Neural progenitor cell (in vitro differentiated cells): ENCODE measurements around the gene MACROD2. TPM values are rescaled to one million over a fixed set of nuclear protein-coding genes. Genes with fewer than 3 reads are reported as not detected.

ENCODE experiments used
- DNase-seq: peaks from one replicate; pipeline ENCODE4 v3.0.0-alpha.2; 2016; ENCODE audit warnings: low spot score
- H2AFZ ChIP-seq: fragments of 200-600 bp; sonication (generic); replicated peaks from 2 replicates; pipeline ENCODE4 v1.6.1; 2016; ENCODE audit warnings: antibody characterized with exemption
- H3F3A ChIP-seq: fragments of 200-600 bp; sonication (generic); 2 replicates; pipeline ENCODE4 v1.6.1; 2016; ENCODE audit warnings: antibody characterized with exemption, low read depth
- H3K27ac ChIP-seq: fragments of 200-600 bp; sonication (generic); 2 replicates; pipeline ENCODE4 v1.5.1; 2016; ENCODE audit warnings: mild to moderate bottlenecking
- H3K27me3 ChIP-seq: fragments of 200-600 bp; sonication (generic); 2 replicates; pipeline ENCODE4 v1.6.1; 2016; ENCODE audit warnings: mild to moderate bottlenecking, moderate library complexity
- H3K36me3 ChIP-seq: fragments of 200-600 bp; sonication (generic); 2 replicates; pipeline ENCODE4 v1.5.1; 2016
- H3K4me1 ChIP-seq: fragments of 200-600 bp; sonication (generic); 2 replicates; pipeline ENCODE4 v1.6.1; 2016; ENCODE audit warnings: mixed run types
- H3K4me2 ChIP-seq: fragments of 200-600 bp; sonication (generic); 2 replicates; pipeline ENCODE4 v1.6.1; 2016
- H3K4me3 ChIP-seq: fragments of 200-600 bp; sonication (generic); 2 replicates; pipeline ENCODE4 v1.5.1; 2016
- H3K79me2 ChIP-seq: fragments of 200-600 bp; sonication (generic); 2 replicates; pipeline ENCODE4 v1.6.1; 2016; ENCODE audit warnings: low read depth
- H3K9ac ChIP-seq: fragments of 200-600 bp; sonication (generic); 2 replicates; pipeline ENCODE4 v1.6.1; 2016
- H3K9me3 ChIP-seq: fragments of 200-600 bp; sonication (generic); 2 replicates; pipeline ENCODE4 v1.5.1; 2016; ENCODE audit warnings: low read depth
- H4K20me1 ChIP-seq: fragments of 200-600 bp; sonication (generic); 2 replicates; pipeline ENCODE4 v1.6.1; 2016; ENCODE audit warnings: low read depth
- H3K27ac Mint-ChIP-seq: 3 replicates; pipeline ENCODE4 v1.8.0; 2021; ENCODE audit warnings: mixed read lengths
- H3K27me3 Mint-ChIP-seq: 2 replicates; pipeline ENCODE4 v1.8.0; 2022; ENCODE audit warnings: low read depth, mild to moderate bottlenecking, inconsistent platforms, moderate library complexity, mixed read lengths; ENCODE audit not compliant: insufficient read depth
- H3K36me3 Mint-ChIP-seq: 3 replicates; pipeline ENCODE4 v1.8.0; 2021; ENCODE audit warnings: mixed read lengths
- H3K4me1 Mint-ChIP-seq: 3 replicates; pipeline ENCODE4 v1.8.0; 2021; ENCODE audit warnings: mixed read lengths
- H3K4me3 Mint-ChIP-seq: 3 replicates; pipeline ENCODE4 v1.8.0; 2021; ENCODE audit warnings: mild to moderate bottlenecking, moderate library complexity, mixed read lengths
- H3K9me3 Mint-ChIP-seq: 3 replicates; pipeline ENCODE4 v1.8.0; 2020; ENCODE audit warnings: mixed read lengths
- EZH2 ChIP-seq: fragments of 200-600 bp; sonication (generic); IDR thresholded peaks from 2 replicates; pipeline ENCODE4 v1.6.1; 2017; ENCODE audit warnings: antibody characterized with exemption, mild to moderate bottlenecking, moderate library complexity
- EZH2phosphoT487 ChIP-seq: fragments of 200-600 bp; sonication (generic); IDR thresholded peaks from 2 replicates; pipeline ENCODE4 v1.6.1; 2017; ENCODE audit warnings: antibody characterized with exemption
- total RNA-seq: library from RNA; depleted of rRNA; stranded (reverse); fragments of >200 nt; gene quantifications from 2 replicates; pipeline ENCODE4 v1.2.3, GENCODE V29; 2015; ENCODE audit warnings: low replicate concordance
- TF ChIP-seq, protein P1 (sequence below): fragments of 200-600 bp; sonication (generic); IDR thresholded peaks from 2 replicates; pipeline ENCODE4 v1.5.1; 2017; ENCODE audit warnings: antibody characterized with exemption, mild to moderate bottlenecking

MACROD2 gene
- total RNA-seq, 1 donor from 2014 or later, result 11.9 TPM

DNA sequence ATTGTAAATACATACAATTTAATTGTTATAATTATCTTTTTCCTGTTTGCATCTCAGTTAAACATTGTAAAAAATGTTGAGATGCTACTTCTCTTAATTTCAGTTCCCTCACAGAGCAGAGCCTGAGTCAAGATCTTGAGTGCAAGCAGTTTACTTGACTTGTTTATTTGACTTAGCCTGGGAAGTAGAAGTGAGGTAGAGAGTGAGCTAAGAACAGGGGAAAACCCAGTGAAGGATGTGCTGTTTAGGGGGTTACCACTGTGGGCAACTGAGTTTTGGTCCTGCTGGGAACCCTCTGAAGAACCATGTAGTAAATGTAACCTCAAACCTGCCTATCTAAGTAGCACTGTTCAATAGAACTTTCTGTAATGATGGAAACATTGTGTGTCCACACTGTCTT is 837.3 kb downstream of the MACROD2 start:
- H3K36me3 ChIP-seq, result no peaks in the 10 kb centered on the region
- H2AFZ ChIP-seq, result no peak overlapping the region
- H3K4me2 ChIP-seq, result no peak overlapping the region
- no peaks in the 10 kb centered on the region for H4K20me1 ChIP-seq
- peaks cover 3% of the 10 kb centered on the region for H3K4me1 Mint-ChIP-seq
- H3K9ac ChIP-seq, result no peak overlapping the region
- no peak for TF ChIP-seq EZH2phosphoT487
- TF ChIP-seq, protein P1, sequence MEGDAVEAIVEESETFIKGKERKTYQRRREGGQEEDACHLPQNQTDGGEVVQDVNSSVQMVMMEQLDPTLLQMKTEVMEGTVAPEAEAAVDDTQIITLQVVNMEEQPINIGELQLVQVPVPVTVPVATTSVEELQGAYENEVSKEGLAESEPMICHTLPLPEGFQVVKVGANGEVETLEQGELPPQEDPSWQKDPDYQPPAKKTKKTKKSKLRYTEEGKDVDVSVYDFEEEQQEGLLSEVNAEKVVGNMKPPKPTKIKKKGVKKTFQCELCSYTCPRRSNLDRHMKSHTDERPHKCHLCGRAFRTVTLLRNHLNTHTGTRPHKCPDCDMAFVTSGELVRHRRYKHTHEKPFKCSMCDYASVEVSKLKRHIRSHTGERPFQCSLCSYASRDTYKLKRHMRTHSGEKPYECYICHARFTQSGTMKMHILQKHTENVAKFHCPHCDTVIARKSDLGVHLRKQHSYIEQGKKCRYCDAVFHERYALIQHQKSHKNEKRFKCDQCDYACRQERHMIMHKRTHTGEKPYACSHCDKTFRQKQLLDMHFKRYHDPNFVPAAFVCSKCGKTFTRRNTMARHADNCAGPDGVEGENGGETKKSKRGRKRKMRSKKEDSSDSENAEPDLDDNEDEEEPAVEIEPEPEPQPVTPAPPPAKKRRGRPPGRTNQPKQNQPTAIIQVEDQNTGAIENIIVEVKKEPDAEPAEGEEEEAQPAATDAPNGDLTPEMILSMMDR, result no peak
- no peak for TF ChIP-seq EZH2
- H3K36me3 Mint-ChIP-seq, result no peaks in the 10 kb centered on the region
- H3K4me1 ChIP-seq, result no peaks in the 10 kb centered on the region
- H3K27me3 ChIP-seq, result no peaks in the 10 kb centered on the region
- H3K79me2 ChIP-seq, result no peaks in the 10 kb centered on the region
- no peaks in the 10 kb centered on the region for H3F3A ChIP-seq
- no peaks in the 10 kb centered on the region for H3K9me3 ChIP-seq
- no peak overlapping the region for H3K27ac ChIP-seq
- no peaks in the 10 kb centered on the region for H3K9me3 Mint-ChIP-seq
- no peak overlapping the region for H3K27ac Mint-ChIP-seq
- no peak overlapping the region for H3K4me3 Mint-ChIP-seq
- peaks cover 3% of the 10 kb centered on the region for H3K27me3 Mint-ChIP-seq
- DNase-seq, result no peak
- no peak overlapping the region for H3K4me3 ChIP-seq

DNA sequence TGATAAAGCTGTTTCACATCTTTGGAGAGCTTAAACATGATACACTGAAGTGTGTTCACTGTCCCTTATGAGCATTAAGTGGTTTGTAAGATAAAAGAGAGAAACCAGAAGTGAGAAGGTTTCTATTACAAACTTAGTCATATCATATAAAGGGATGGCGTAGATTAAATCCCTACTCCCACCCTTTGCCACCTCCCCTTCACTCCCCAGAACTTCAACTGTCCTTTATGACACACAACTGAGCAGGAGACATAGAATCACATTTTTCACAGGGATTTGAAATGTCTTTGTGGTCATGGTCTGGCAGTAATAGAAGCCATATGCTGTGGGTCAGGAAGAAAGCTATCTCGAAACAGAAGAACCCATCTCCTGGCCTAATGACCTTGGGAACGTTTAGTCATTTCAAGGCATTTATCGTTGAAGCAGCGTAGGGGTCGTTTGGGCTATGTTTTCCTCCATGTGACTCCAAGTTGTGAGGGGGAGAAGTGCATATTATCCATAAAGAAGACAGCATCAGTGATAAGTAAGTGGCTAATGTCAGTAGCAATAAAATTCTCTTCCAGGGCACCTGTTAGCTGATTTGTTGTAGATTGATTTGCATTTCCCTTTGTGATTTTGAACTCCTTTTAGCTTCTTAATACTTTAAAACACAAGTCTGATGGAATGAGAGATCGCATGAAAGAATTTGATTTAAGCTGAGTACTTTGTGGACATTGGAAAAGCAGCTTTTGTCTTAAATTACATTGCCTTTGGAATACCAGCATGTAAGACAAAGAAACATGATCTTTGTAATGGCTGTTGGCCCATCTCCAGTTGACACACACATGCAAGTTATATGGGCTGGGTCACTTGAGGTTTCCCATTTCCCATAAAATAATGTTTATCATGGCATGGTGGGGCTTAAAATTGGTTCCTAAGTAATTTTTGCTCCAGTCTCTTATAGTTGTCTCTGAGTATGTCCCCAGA is 843.6 kb downstream of the MACROD2 start:
- Histone ChIP-seq H3K36me3 (no peaks in the 10 kb centered on the region), H3K27me3 (no peaks in the 10 kb centered on the region), H3F3A (no peaks in the 10 kb centered on the region), H3K27ac (no peak overlapping the region), H3K4me3 (no peak overlapping the region), H3K4me1 (no peaks in the 10 kb centered on the region), H3K4me2 (no peak overlapping the region), H3K79me2 (no peaks in the 10 kb centered on the region), H3K9ac (no peak overlapping the region), H4K20me1 (no peaks in the 10 kb centered on the region), H3K9me3 (no peaks in the 10 kb centered on the region), H2AFZ (no peak overlapping the region)
- peaks cover 3% of the 10 kb centered on the region for H3K9me3 Mint-ChIP-seq
- H3K27ac Mint-ChIP-seq, result no peak overlapping the region
- H3K36me3 Mint-ChIP-seq, result no peaks in the 10 kb centered on the region
- no peak for DNase-seq
- peaks cover 4% of the 10 kb centered on the region for H3K4me1 Mint-ChIP-seq
- no peak for TF ChIP-seq EZH2phosphoT487
- no peak for TF ChIP-seq EZH2
- TF ChIP-seq, protein P1, result no peak
- H3K4me3 Mint-ChIP-seq, result no peak overlapping the region
- no peaks in the 10 kb centered on the region for H3K27me3 Mint-ChIP-seq

DNA sequence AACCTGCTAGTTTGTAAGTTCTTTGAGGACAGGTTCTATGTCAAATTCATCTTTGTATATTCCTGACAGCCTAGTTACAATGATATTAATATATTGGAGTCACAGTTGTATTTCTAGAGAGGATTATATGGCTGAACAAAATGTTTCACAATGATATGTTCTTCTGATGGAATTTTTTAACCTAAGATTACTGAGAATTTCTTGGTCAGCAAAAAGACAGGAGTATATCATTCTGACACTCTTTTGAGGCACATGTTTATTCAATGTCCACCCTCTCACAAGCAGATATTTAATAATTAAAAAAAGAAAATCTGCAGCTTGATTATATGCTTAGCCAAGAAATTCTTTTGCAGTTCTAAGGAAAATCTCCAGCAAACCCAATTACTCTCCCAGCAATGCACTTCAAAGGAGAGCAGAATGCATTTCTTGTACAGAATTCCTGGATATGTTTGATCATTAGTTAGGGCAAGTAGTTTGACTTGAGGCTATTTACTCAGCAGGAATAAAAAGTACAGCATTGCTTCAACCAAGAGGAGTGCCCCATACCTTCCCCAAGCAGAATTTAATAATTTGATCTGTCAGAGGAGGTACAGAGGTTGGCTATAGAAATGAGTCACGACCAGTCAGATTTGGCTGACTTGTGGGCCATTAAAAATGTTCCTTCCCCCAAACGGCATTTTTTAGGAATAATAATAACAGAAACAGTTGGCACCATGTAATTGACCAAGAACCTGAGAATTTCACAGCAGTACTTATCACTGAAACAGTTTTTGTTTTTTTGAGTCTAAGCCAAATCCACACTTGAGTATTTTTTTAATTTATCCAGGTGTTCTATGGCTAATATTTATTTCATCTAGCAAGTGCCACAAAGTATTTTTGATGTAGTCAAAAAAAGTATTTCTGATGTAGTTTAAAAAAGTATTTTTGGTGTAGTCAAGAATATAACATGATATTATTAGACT is 850.2 kb downstream of the MACROD2 start:
- Histone ChIP-seq H3K27ac (no peak overlapping the region), H3K79me2 (no peaks in the 10 kb centered on the region), H3K4me1 (peaks cover 15% of the 10 kb centered on the region), H3K36me3 (no peaks in the 10 kb centered on the region), H3K9me3 (no peaks in the 10 kb centered on the region), H2AFZ (no peak overlapping the region), H3K4me2 (no peak overlapping the region), H3K4me3 (no peak overlapping the region), H3F3A (no peaks in the 10 kb centered on the region), H3K9ac (no peak overlapping the region), H4K20me1 (no peaks in the 10 kb centered on the region), H3K27me3 (no peaks in the 10 kb centered on the region)
- Mint-ChIP-seq H3K4me3 (no peak overlapping the region), H3K4me1 (peaks cover 26% of the 10 kb centered on the region), H3K27me3 (no peaks in the 10 kb centered on the region), H3K9me3 (peaks cover under 1% of the 10 kb centered on the region), H3K27ac (no peak overlapping the region), H3K36me3 (no peaks in the 10 kb centered on the region)
- no peak for TF ChIP-seq EZH2phosphoT487
- TF ChIP-seq EZH2, result no peak
- TF ChIP-seq, protein P1, result no peak
- DNase-seq, result no peak
